Thoracic aorta (tissue), 2 donors: Measurements from ENCODE around the gene FGB. TPM values are rescaled to one million over a fixed set of nuclear protein-coding genes. Genes with fewer than 3 reads are reported as not detected.

Experiments
- ATAC-seq: fragments of 150-250 bp; one replicate; pipeline ENCODE4 v1.8.0; 2017; ENCODE audit warnings: low read depth; ENCODE audit not compliant: insufficient number of reproducible peaks, low FRiP score
- DNase-seq: peaks from one replicate; pipeline ENCODE4 v3.0.0-alpha.2; 2020; ENCODE audit warnings: low spot score
- H3K27ac ChIP-seq, 2 donors: fragments of 200-600 bp; sonication (generic); 1 replicate in 1 of 2; 2 replicates in 1 of 2; pipeline ENCODE4 v1.5.1; 2016; ENCODE audit warnings: mild to moderate bottlenecking in 2 of 2, moderate library complexity in 2 of 2
- H3K27me3 ChIP-seq: fragments of 200-600 bp; sonication (generic); replicated peaks from 2 replicates; pipeline ENCODE4 v1.6.0; 2016; ENCODE audit warnings: mild to moderate bottlenecking; ENCODE audit not compliant: insufficient read depth
- H3K36me3 ChIP-seq: fragments of 200-600 bp; sonication (generic); one replicate; pipeline ENCODE4 v1.5.1; 2016
- H3K4me1 ChIP-seq, 2 donors: fragments of 200-600 bp; sonication (generic); 1 replicate in 1 of 2; 2 replicates in 1 of 2; pipeline versions ENCODE4 v1.5.1 to v1.6.0; 2016; ENCODE audit warnings: low read depth in 2 of 2, mild to moderate bottlenecking in 1 of 2; ENCODE audit not compliant: control insufficient read depth in 1 of 2
- H3K4me3 ChIP-seq: fragments of 200-600 bp; sonication (generic); 2 replicates; pipeline ENCODE4 v1.5.1; 2016; ENCODE audit warnings: mild to moderate bottlenecking
- H3K9me3 ChIP-seq: fragments of 200-600 bp; sonication (generic); 2 replicates; pipeline ENCODE4 v1.5.1; 2016
- CTCF ChIP-seq: fragments of 200-600 bp; sonication (generic); IDR thresholded peaks from one replicate; pipeline ENCODE4 v1.5.1; 2019; ENCODE audit warnings: antibody characterized with exemption
- total RNA-seq, 2 donors: library from RNA; depleted of rRNA; stranded (reverse); fragments of >200 nt; gene quantifications; one replicate each; pipeline versions ENCODE4 v1.1.0 to v1.2.3, GENCODE V29; 2016

FGB gene
- total RNA-seq = not detected

- Histone ChIP-seq H3K27me3 (no peaks in the 10 kb centered on the region), H3K36me3 (no peaks in the 10 kb centered on the region), H3K27ac (no peak within 1 kb of the TSS), H3K4me3 (no peak within 1 kb of the TSS), H3K9me3 (no peaks in the 10 kb centered on the region), H3K4me1 (no peaks in the 10 kb centered on the region)
- ATAC-seq = no peak
- no peak for TF ChIP-seq CTCF
- no peak for DNase-seq
Measured at GRCh38 chr4:154562697-154563254, at the start of gene FGB. Gene FGB, plus strand, starts transcription at chr4:154563011. Its CDS starts 8 bp downstream, at chr4:154563019.

GRCh38 chr4:154516318-154517029 lies 46.3 kb upstream of the FGB start:
- no peak for TF ChIP-seq CTCF
- no peak overlapping the region for H3K4me3 ChIP-seq
- no peak for DNase-seq

GRCh38 chr4:154517591-154517990 lies 45.2 kb upstream of the FGB start:
- ATAC-seq (no peak), DNase-seq (no peak)
- TF ChIP-seq CTCF = no peak
- H3K4me1 ChIP-seq = no peaks in the 10 kb centered on the region
- no peaks in the 10 kb centered on the region for H3K36me3 ChIP-seq
- H3K27ac ChIP-seq = no peak overlapping the region
- H3K4me3 ChIP-seq = no peak overlapping the region
- H3K27me3 ChIP-seq = no peaks in the 10 kb centered on the region
- H3K9me3 ChIP-seq = no peaks in the 10 kb centered on the region

More at GRCh38 chr4:154516318-154517029, 46.3 kb upstream of the FGB start:
- Histone ChIP-seq H3K27ac (no peak overlapping the region), H3K36me3 (no peaks in the 10 kb centered on the region), H3K27me3 (no peaks in the 10 kb centered on the region), H3K4me1 (no peaks in the 10 kb centered on the region), H3K9me3 (no peaks in the 10 kb centered on the region)
- no peak for ATAC-seq

- Histone ChIP-seq H3K4me1 (no peaks in the 10 kb centered on the region), H3K4me3 (no peak overlapping the region), H3K36me3 (no peaks in the 10 kb centered on the region), H3K27ac (no peak overlapping the region), H3K27me3 (no peaks in the 10 kb centered on the region), H3K9me3 (no peaks in the 10 kb centered on the region)
- no peak for DNase-seq
- no peak for TF ChIP-seq CTCF
- no peak for ATAC-seq
Measured at GRCh38 chr4:154519214-154519613, 43.6 kb upstream of the FGB start.

GRCh38 chr4:154521607-154522006 lies 41.2 kb upstream of the FGB start:
- Histone ChIP-seq H3K4me1 (no peaks in the 10 kb centered on the region), H3K4me3 (no peak overlapping the region), H3K9me3 (no peaks in the 10 kb centered on the region), H3K27ac (no peak overlapping the region), H3K36me3 (no peaks in the 10 kb centered on the region), H3K27me3 (no peaks in the 10 kb centered on the region)
- ATAC-seq (no peak), DNase-seq (no peak)
- no peak for TF ChIP-seq CTCF
